HG03571 (cell line): Measurements from ENCODE around the gene ZKSCAN4.

Source experiments
- ATAC-seq: cut with Tn5 transposase; IDR thresholded peaks from one replicate; pipeline ENCODE4 v1.9.1; 2021; ENCODE audit not compliant: unreplicated experiment

ZKSCAN4 gene

DNA sequence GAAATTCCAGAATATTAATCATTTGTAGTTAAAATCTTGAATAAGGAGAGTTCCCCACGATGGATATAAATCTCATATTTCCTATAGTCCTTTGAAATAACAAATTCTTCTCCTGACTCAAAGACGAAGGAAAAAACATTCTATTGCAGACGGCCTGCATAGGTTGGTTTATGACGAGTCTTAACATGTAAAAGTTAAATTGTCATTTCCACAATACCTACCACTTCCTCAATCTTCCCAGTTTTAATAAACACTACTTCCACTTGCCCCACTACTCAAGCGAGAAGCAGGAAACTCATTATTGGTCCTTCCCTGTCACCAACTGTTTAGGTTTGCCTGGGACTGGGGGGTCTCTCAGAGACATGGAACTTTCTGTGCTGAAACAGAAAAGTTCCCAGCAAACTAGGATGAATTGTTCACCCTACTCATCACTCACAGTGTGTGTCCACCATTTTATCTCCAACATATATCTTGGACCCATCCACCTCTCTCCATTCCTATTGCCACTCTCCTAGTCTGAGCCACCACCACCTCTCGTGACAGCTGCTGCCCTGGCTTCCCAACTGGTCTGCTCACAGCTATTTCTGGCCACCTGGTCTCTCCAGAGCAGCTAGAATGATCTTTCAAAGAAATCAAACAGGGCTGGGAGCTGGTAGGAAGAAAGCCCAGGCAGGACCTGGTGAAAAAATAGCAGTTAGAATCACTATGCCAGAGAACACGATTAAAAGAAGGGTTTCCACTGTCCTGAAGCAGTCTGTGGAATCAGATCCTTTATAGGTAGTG is 42.1 kb downstream of the ZKSCAN4 start:
- no peak for ATAC-seq

DNA sequence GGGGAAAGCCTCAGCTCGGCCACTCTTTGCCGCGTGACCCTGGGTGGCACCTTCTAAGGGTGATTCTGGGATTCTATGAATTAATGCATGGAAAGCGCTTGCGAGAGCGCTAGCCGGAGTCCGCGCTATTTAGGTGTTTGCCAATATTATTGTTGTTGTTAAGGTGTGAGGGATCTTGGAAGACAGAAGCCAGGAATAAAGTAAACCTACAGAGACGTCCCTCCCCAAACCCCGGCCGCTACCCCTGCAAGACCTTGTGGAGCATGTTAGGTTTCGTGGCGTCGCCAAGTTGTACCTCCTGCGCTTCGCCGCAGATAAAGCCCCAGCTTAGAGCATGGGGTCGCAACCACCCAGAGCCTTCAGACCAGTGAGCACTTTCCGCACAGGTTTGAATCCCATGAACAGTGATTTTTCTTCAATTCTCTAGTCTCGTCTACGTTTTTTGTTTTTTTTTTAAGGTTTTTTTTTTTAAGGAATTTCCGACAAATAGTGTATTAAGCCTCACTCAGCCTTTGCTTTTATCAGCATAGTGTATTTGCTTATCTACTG is 43.9 kb downstream of the ZKSCAN4 start:
- ATAC-seq = no peak

DNA sequence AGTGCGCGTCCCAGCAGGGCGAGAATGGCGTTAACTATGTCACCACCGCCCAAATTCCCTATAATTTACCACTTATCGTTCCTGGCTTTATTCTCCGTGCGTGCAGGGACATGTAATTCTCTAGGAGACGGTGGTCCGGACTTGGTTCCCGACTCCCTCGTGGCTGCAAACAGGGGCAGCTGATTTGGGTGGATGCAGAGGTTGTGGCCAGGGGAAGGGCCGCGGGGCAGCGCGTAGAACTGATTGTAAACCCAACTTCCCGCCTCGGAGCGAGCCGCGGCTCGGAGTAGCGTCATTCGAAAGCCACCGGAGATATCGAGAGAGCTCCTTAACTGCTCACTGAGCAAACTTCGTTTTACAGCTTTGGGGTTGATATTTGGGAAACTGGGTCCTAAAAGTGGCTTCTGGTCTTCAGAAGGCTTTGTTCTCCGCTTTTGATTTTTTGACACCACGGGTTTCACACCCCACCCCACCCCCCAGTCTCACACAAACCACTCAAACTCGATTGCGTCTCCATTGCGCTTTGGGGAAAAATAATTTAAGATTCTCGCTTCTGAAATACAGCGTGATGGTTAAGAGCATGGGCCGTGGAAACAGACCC is 44.5 kb downstream of the ZKSCAN4 start:
- ATAC-seq = no peak

DNA sequence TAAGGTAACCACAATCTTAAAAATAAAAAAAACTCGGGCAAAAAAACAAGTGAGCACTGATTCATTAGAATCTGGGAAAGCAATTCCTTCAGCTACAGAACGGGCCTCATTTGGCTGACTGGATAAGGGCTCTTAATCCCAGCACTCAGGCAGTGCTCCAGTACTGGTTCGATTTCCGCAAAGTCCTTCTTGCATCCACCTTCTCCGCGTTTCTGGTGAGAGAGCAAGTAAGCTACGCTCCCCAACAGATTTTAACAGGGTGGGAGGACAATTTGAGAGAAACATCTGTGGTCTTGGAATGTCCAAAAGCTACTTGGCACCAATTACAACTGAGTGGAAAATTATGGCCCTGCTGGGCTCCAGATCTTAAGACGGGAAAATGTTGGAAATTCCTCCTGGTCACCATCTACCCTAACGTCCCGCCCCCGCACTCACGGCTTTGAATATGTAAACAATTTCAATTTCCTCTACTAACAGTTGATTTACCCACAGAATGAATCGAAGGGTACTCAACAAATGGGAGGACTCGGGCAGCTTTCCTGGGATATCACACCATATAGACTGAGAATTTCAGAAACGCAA is 45.0 kb downstream of the ZKSCAN4 start:
- no peak for ATAC-seq

DNA sequence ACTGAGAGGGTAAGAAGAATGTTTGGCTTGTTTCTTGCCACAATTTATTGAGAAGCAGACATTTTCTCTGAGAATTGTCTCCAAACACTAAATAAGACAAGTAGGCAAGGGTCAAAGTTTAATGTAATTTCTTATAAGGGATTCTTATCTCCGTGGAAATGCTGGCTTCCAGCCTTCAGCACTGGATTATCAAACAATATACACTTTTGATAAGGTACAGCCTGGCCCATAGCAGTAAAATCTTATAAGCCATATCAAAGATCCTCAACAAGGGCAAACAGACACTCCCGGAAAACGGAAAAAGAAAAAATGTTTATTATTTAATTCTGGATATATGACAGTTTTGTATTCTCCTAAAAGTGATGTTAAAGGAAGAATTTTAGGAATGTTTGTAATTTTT is 45.5 kb downstream of the ZKSCAN4 start:
- ATAC-seq = no peak

DNA sequence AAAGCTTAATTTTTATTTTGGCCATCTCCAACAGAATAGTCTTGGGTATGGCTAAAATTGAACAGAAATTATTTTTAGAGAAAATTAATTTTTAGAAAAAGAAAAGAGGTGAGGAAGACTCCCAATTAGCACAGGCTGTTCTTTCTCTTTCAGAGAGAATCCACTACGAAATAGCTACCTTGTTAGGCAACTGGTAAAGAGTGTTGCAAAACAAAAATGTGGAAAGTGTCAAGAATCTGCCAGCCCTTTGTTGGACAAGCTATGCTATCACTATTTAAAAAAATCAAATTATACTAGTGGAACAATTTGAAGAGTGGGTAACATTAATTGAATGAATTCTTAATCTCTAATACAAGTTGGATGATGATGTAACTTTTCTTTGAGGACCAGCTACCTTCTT is 46.2 kb downstream of the ZKSCAN4 start:
- no peak for ATAC-seq

- ATAC-seq = no peak
Observed at GRCh38 chr6:28203201-28203600, 48.9 kb downstream of the ZKSCAN4 start.

DNA sequence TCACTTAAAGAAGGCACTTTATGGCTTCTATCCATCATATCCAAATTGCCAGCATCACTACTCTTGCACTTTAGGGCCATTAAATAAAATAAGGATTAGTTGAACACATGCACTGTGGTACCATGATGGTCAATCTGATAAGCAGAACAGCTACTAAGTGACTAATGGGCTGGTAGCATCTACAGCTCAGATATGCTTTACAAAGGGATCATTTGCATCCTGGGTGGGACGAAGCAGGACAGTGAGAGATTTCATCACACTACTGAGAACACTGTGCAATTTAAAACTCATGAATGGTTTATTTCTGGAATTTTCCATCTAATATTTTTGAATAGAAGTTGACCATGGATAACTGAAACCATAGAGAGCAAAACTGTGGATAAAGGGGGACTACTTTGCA is 52.0 kb downstream of the ZKSCAN4 start:
- no peak for ATAC-seq
